B cell (primary cell): ENCODE results near the gene CPS1.

Source experiments
- EZH2 ChIP-seq: IDR thresholded peaks from 2 replicates; pipeline ENCODE4 v1.6.1; 2012; ENCODE audit warnings: borderline replicate concordance, low read depth, mild to moderate bottlenecking, moderate library complexity, low read length; ENCODE audit not compliant: insufficient read depth, poor library complexity, severe bottlenecking
- TF ChIP-seq, protein P1 (sequence below): fragments of 200-600 bp; IDR thresholded peaks from one replicate; pipeline ENCODE4 v1.8.0; 2022; ENCODE audit warnings: antibody characterized with exemption, mild to moderate bottlenecking

GRCh38 chr2:210687786-210688470 is 131.5 kb downstream of the CPS1 start:
- TF ChIP-seq, protein P1, sequence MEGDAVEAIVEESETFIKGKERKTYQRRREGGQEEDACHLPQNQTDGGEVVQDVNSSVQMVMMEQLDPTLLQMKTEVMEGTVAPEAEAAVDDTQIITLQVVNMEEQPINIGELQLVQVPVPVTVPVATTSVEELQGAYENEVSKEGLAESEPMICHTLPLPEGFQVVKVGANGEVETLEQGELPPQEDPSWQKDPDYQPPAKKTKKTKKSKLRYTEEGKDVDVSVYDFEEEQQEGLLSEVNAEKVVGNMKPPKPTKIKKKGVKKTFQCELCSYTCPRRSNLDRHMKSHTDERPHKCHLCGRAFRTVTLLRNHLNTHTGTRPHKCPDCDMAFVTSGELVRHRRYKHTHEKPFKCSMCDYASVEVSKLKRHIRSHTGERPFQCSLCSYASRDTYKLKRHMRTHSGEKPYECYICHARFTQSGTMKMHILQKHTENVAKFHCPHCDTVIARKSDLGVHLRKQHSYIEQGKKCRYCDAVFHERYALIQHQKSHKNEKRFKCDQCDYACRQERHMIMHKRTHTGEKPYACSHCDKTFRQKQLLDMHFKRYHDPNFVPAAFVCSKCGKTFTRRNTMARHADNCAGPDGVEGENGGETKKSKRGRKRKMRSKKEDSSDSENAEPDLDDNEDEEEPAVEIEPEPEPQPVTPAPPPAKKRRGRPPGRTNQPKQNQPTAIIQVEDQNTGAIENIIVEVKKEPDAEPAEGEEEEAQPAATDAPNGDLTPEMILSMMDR, result no peak
- no peak for TF ChIP-seq EZH2
